Tibial nerve (tissue), 4 donors: ENCODE data around the gene IGFBP2. TPM values are rescaled to one million over a fixed set of nuclear protein-coding genes. Genes with fewer than 3 reads are reported as not detected.

ENCODE experiments used
- DNase-seq, 2 donors: peaks; one replicate each; pipeline ENCODE4 v3.0.0-alpha.2; 2019; ENCODE audit warnings: low spot score in 2 of 2
- H3K27ac ChIP-seq, 4 donors: fragments of 200-600 bp; sonication (generic) in 3 of 4; one replicate each; pipeline ENCODE4 v1.5.1; 2017 to 2019; ENCODE audit warnings: mild to moderate bottlenecking in 1 of 4
- H3K27me3 ChIP-seq, 2 donors: fragments of 200-600 bp; sonication (generic) in 1 of 2; one replicate each; pipeline versions ENCODE4 v1.5.1 to v1.6.0; 2017 to 2019
- H3K36me3 ChIP-seq, 3 donors: fragments of 200-600 bp; sonication (generic); one replicate each; pipeline ENCODE4 v1.5.1; 2018 to 2019
- H3K4me1 ChIP-seq, 4 donors: fragments of 200-600 bp; sonication (generic) in 3 of 4; one replicate each; pipeline ENCODE4 v1.5.1; 2017 to 2019
- H3K4me3 ChIP-seq, 4 donors: fragments of 200-600 bp; sonication (generic) in 3 of 4; one replicate each; pipeline ENCODE4 v1.5.1; 2017 to 2019; ENCODE audit warnings: mild to moderate bottlenecking in 1 of 4, moderate library complexity in 1 of 4
- H3K9me3 ChIP-seq, 4 donors: fragments of 200-600 bp; sonication (generic) in 3 of 4; one replicate each; pipeline ENCODE4 v1.5.1; 2017 to 2019
- EP300 ChIP-seq, 2 donors: sonication (generic); formaldehyde crosslinking; IDR thresholded peaks; one replicate each; pipeline ENCODE4 v1.6.1; 2017; ENCODE audit warnings: antibody characterized with exemption in 2 of 2, mild to moderate bottlenecking in 1 of 2
- POLR2A ChIP-seq, 2 donors: fragments of 450-650 bp; IDR thresholded peaks; one replicate each; pipeline ENCODE4 v1.6.1; 2017; ENCODE audit warnings: antibody characterized with exemption in 2 of 2, mild to moderate bottlenecking in 2 of 2, moderate library complexity in 2 of 2
- WGBS, 2 donors: methylation state at CpG; one replicate each; pipeline ENCODE4 v1.1.5; 2018; 5-methylcytosine and 5-hydroxymethylcytosine counted together
- total RNA-seq, 4 donors: library from RNA; depleted of rRNA; stranded (reverse); fragments of >200 nt; gene quantifications; one replicate each; pipeline ENCODE4 v1.1.0, GENCODE V29; 2016
- TF ChIP-seq, protein P1 (sequence below), 5 experiments: fragments of 200-600 bp in 3 of 5; fragments of 450-650 bp in 2 of 5; sonication (generic) in 3 of 5; IDR thresholded peaks; one replicate each; pipeline ENCODE4 v1.5.1; 2016 to 2019; ENCODE audit warnings: antibody characterized with exemption in 5 of 5, mild to moderate bottlenecking in 3 of 5, moderate library complexity in 2 of 5

Gene IGFBP2
- total RNA-seq, 4 donors from 2014 or later: 125 to 337 (median 157) TPM

DNA sequence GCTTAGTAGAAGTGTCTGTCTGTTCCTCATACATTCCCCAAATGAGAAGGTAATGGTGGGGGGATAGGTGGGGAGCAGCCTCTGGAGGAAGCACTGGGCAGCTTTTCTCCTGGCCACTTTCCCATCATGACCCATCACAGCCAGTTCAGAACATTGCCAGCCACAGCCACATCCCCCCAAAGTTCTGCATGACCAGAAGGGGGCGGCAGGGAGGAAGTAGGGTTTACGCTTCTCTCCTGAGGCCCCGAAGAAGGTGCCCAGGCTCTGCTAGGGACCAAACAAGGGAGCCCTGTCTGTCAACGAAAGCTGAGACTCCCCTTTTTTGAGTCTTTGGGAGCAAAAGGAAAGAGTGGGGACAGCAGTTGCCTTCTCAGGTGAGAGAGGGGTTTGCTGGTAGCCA lies 54.4 kb downstream of the IGFBP2 start:
- no peak for DNase-seq
- TF ChIP-seq, protein P1, sequence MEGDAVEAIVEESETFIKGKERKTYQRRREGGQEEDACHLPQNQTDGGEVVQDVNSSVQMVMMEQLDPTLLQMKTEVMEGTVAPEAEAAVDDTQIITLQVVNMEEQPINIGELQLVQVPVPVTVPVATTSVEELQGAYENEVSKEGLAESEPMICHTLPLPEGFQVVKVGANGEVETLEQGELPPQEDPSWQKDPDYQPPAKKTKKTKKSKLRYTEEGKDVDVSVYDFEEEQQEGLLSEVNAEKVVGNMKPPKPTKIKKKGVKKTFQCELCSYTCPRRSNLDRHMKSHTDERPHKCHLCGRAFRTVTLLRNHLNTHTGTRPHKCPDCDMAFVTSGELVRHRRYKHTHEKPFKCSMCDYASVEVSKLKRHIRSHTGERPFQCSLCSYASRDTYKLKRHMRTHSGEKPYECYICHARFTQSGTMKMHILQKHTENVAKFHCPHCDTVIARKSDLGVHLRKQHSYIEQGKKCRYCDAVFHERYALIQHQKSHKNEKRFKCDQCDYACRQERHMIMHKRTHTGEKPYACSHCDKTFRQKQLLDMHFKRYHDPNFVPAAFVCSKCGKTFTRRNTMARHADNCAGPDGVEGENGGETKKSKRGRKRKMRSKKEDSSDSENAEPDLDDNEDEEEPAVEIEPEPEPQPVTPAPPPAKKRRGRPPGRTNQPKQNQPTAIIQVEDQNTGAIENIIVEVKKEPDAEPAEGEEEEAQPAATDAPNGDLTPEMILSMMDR (IDR thresholded peaks at IDR 0.05): peak in 1 of 5 experiments; percentile 17
- no peak for TF ChIP-seq POLR2A (IDR thresholded peaks at IDR 0.05)
- no peaks in the 10 kb centered on the region for H3K27me3 ChIP-seq
- peaks cover 0 to 10% (median 0%) of the 10 kb centered on the region in 3 donors for H3K36me3 ChIP-seq
- peaks cover 0 to 92% (median 40%) of the 10 kb centered on the region in 4 donors for H3K4me1 ChIP-seq
- WGBS, 2 donors: 40 to 52% methylated on average over 4 of the region's 4 CpGs
- peak overlapping the region in 2 of 4 donors; percentile 35 to 62 for H3K27ac ChIP-seq
- no peaks in the 10 kb centered on the region for H3K9me3 ChIP-seq
- no peak overlapping the region for H3K4me3 ChIP-seq

- 43 to 54% methylated on average over 9 of the region's 9 CpGs for WGBS, 2 donors
- Histone ChIP-seq H3K36me3 (peaks cover 0 to 10% (median 0%) of the 10 kb centered on the region in 3 donors), H3K4me1 (peaks cover 0 to 91% (median 33%) of the 10 kb centered on the region in 4 donors), H3K27me3 (no peaks in the 10 kb centered on the region), H3K9me3 (no peaks in the 10 kb centered on the region), H3K27ac (peak overlapping the region in 3 of 4 donors; percentile 80 to 96 (median 91)), H3K4me3 (peak overlapping the region in 1 of 4 donors; percentile 69)
- no peak for DNase-seq
- TF ChIP-seq, protein P1 (IDR thresholded peaks at IDR 0.05): no peak
- TF ChIP-seq POLR2A (IDR thresholded peaks at IDR 0.05): no peak
- TF ChIP-seq EP300 (IDR thresholded peaks at IDR 0.05): no peak
These were observed 55.6 kb downstream of the IGFBP2 start for GRCh38 chr2:216688731-216689340.

GRCh38 chr2:216689397-216689796 lies 56.2 kb downstream of the IGFBP2 start:
- TF ChIP-seq EP300 (IDR thresholded peaks at IDR 0.05) (no peak), POLR2A (IDR thresholded peaks at IDR 0.05) (no peak)
- TF ChIP-seq, protein P1 (IDR thresholded peaks at IDR 0.05): no peak
- WGBS, 2 donors: 66 to 84% methylated on average over 3 of the region's 3 CpGs
- Histone ChIP-seq H3K27me3 (peaks cover 0 to under 1% of the 10 kb centered on the region in 2 donors), H3K4me3 (peak overlapping the region in 1 of 4 donors; percentile 69), H3K9me3 (no peaks in the 10 kb centered on the region), H3K36me3 (peaks cover 0 to 10% (median 0%) of the 10 kb centered on the region in 3 donors), H3K4me1 (peaks cover 0 to 90% (median 35%) of the 10 kb centered on the region in 4 donors), H3K27ac (peak overlapping the region in 3 of 4 donors; percentile 80 to 96 (median 91))
- no peak for DNase-seq

DNA sequence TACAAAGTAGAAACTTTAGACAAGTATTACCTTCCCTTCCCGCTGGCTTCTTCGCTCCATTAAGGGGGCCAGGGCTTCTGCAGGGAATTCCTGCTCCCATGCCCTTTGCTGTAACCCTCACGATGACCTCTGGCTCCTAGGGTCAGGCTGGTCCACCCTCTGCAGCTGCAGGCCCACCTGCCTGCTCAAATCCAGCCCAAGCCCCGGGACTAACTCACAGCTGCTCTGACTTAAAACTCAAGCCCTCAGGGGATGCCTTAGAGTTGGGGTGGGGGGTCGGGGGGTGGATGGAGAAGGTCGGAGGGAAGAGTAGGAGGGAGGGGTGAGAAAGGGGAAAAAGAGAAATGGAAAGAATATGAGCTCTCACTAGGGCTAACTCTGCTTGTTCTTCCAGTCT lies 57.2 kb downstream of the IGFBP2 start:
- DNase-seq: no peak
- TF ChIP-seq POLR2A (IDR thresholded peaks at IDR 0.05) (no peak), EP300 (IDR thresholded peaks at IDR 0.05) (no peak)
- TF ChIP-seq, protein P1 (IDR thresholded peaks at IDR 0.05): no peak
- Histone ChIP-seq H3K4me3 (peak overlapping the region; percentile 20 to 69 (median 51)), H3K4me1 (peaks cover 0 to 90% (median 40%) of the 10 kb centered on the region in 4 donors), H3K27ac (peak overlapping the region; percentile 35 to 96 (median 86)), H3K9me3 (no peaks in the 10 kb centered on the region), H3K36me3 (peaks cover 0 to 10% (median 0%) of the 10 kb centered on the region in 3 donors), H3K27me3 (peaks cover 0 to 8% of the 10 kb centered on the region in 2 donors)
- 14 to 21% methylated on average over 5 to 6 of the region's 6 CpGs for WGBS, 2 donors
